ENCODE data around the gene BMPR1A.

GRCh38 chr10:86867149-86867548 is 110.7 kb downstream of the BMPR1A start:
- TF ChIP-seq TAF1 (conservative IDR thresholded peaks at IDR 0.05) (no peak), REST (IDR thresholded peaks at IDR 0.05) (no peak), MAX (IDR thresholded peaks at IDR 0.05) (no peak), CTCF (IDR thresholded peaks at IDR 0.05; ENCODE audit: low read depth, low read length, missing input control) (no peak), SP1 (IDR thresholded peaks at IDR 0.05) (no peak), ATF3 (IDR thresholded peaks at IDR 0.05) (no peak), HNF4G (IDR thresholded peaks at IDR 0.05) (no peak), RAD21 (IDR thresholded peaks at IDR 0.05) (no peak), YY1 (IDR thresholded peaks at IDR 0.05) (no peak), NR2F2 (IDR thresholded peaks at IDR 0.05) (no peak)
